PC-9 (cell line): ENCODE results near the gene MORN3.

ENCODE experiments used
- CTCF ChIP-seq: fragments of 200-600 bp; sonication (generic); conservative IDR thresholded peaks from 2 replicates; pipeline ENCODE4 v1.6.1; 2017; ENCODE audit warnings: mixed run types, antibody characterized with exemption, mild to moderate bottlenecking, moderate library complexity
- EZH2 ChIP-seq: fragments of 200-600 bp; sonication (generic); IDR thresholded peaks from 2 replicates; pipeline ENCODE4 v1.8.0; 2017; ENCODE audit warnings: antibody characterized with exemption, low read depth

GRCh38 chr12:121718653-121719239, 49.3 kb upstream of the MORN3 start:
- TF ChIP-seq CTCF = no peak
- TF ChIP-seq EZH2 = no peak
